Neutrophil (primary cell): ENCODE measurements around the gene ANKRD1.

ENCODE experiments used
- H3K27ac ChIP-seq: fragments of 200-600 bp; sonication (generic); 2 replicates; pipeline ENCODE4 v1.5.1; 2016; ENCODE audit warnings: mild to moderate bottlenecking, moderate library complexity
- H3K27me3 ChIP-seq: fragments of 200-600 bp; sonication (generic); 2 replicates; pipeline ENCODE4 v1.6.0; 2016; ENCODE audit warnings: mild to moderate bottlenecking
- H3K36me3 ChIP-seq: fragments of 200-600 bp; sonication (generic); 2 replicates; pipeline ENCODE4 v1.5.1; 2017
- H3K4me1 ChIP-seq, 2 experiments: fragments of 200-600 bp in 1 of 2; sonication (generic) in 1 of 2; 1 replicate in 1 of 2; 2 replicates in 1 of 2; pipeline versions ENCODE4 v1.5.1 to v1.6.1; 2013 to 2016; ENCODE audit warnings: low read depth in 1 of 2, low read length in 1 of 2, mild to moderate bottlenecking in 1 of 2, moderate library complexity in 1 of 2; ENCODE audit not compliant: control insufficient read depth in 1 of 2, insufficient read depth in 1 of 2
- H3K4me3 ChIP-seq, 2 experiments: fragments of 200-600 bp in 1 of 2; sonication (generic) in 1 of 2; 1 replicate in 1 of 2; 2 replicates in 1 of 2; pipeline ENCODE4 v1.5.1; 2013 to 2016; ENCODE audit warnings: low read depth in 1 of 2, low read length in 1 of 2, mild to moderate bottlenecking in 1 of 2, moderate library complexity in 1 of 2
- H3K9me3 ChIP-seq: fragments of 200-600 bp; sonication (generic); 2 replicates; pipeline ENCODE4 v1.5.1; 2016
- TF ChIP-seq, protein P1 (sequence below): fragments of 200-600 bp; sonication (generic); IDR thresholded peaks from 2 replicates; pipeline ENCODE4 v1.5.1; 2016; ENCODE audit warnings: antibody characterized with exemption

ANKRD1 gene

DNA sequence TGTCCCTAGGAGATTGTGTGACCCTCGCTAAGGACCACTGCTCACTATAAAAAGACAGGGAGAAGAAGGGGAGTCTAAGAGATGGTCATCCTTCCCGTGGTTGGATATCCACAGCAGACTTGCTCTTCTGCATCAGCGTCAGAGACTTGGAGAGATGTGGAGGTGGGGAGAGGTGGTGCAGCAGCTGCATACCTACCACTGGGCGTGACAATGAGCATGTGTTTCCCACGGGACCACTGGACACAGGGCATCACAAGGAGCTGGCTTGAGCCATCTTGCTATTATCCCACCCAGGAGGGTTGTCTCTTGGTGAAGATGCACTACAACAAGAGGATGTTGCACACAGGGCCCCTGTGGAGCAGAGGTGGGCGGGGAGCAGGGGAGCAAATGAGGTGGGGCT lies 18.8 kb upstream of the ANKRD1 start:
- no peaks in the 10 kb centered on the region for H3K9me3 ChIP-seq
- no peaks in the 10 kb centered on the region for H3K4me1 ChIP-seq
- no peak overlapping the region for H3K4me3 ChIP-seq
- TF ChIP-seq, protein P1, sequence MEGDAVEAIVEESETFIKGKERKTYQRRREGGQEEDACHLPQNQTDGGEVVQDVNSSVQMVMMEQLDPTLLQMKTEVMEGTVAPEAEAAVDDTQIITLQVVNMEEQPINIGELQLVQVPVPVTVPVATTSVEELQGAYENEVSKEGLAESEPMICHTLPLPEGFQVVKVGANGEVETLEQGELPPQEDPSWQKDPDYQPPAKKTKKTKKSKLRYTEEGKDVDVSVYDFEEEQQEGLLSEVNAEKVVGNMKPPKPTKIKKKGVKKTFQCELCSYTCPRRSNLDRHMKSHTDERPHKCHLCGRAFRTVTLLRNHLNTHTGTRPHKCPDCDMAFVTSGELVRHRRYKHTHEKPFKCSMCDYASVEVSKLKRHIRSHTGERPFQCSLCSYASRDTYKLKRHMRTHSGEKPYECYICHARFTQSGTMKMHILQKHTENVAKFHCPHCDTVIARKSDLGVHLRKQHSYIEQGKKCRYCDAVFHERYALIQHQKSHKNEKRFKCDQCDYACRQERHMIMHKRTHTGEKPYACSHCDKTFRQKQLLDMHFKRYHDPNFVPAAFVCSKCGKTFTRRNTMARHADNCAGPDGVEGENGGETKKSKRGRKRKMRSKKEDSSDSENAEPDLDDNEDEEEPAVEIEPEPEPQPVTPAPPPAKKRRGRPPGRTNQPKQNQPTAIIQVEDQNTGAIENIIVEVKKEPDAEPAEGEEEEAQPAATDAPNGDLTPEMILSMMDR, result no peak
- no peaks in the 10 kb centered on the region for H3K36me3 ChIP-seq
- H3K27ac ChIP-seq, result no peak overlapping the region
- H3K27me3 ChIP-seq, result no peaks in the 10 kb centered on the region

DNA sequence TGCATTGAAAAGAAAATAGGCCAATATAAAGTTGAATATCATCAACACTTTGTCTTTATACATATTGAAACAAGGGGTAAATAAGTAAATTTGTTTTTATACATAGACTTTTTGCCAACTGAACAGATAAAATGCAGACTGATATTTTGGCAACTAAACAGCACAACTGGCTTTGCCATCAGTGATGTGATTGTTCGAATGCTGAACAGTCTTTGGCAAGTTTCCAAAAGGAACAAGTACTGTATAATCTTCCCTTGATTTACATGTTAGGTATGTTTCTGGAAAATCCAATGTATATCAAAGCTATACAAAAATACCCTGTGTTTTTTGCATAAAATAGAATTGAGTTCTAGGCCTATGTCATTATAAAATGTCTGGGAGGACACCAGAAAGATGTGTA lies 18.2 kb upstream of the ANKRD1 start:
- H3K9me3 ChIP-seq, result no peaks in the 10 kb centered on the region
- no peak overlapping the region for H3K27ac ChIP-seq
- TF ChIP-seq, protein P1, result no peak
- H3K4me1 ChIP-seq, result no peaks in the 10 kb centered on the region
- H3K36me3 ChIP-seq, result no peaks in the 10 kb centered on the region
- no peak overlapping the region for H3K4me3 ChIP-seq
- no peaks in the 10 kb centered on the region for H3K27me3 ChIP-seq

DNA sequence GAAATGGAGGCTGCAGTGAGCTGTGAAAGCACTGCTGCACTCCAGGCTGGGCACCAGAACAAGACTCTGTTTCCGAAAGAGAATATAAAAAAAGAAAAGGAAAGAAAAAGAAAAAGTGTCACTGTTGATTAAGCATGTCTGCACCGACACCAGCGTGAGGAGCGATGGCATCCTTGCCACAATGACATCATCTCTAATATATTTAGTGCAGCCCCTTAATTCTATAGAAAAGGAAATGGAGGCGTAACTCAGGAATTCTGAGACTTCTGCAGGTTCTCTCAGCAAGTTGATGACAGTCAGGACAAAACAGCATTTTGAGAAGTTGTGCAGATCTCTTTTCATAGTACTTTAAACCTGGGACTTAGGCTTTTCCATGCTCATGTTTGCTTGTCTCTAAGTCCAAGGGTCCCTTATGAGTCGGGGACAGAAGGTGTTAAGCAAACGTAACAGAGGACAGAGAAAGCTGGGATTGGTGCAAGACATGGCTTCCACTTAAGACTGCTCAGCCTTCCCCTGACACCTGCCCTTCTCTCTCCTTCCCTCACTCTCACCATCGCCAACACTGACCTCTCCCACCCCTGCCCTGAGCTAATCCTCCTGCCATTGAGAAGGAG lies 16.9 kb upstream of the ANKRD1 start:
- Histone ChIP-seq H3K4me1 (no peaks in the 10 kb centered on the region), H3K27ac (no peak overlapping the region), H3K36me3 (no peaks in the 10 kb centered on the region), H3K27me3 (no peaks in the 10 kb centered on the region), H3K4me3 (no peak overlapping the region), H3K9me3 (no peaks in the 10 kb centered on the region)
- TF ChIP-seq, protein P1, result no peak

DNA sequence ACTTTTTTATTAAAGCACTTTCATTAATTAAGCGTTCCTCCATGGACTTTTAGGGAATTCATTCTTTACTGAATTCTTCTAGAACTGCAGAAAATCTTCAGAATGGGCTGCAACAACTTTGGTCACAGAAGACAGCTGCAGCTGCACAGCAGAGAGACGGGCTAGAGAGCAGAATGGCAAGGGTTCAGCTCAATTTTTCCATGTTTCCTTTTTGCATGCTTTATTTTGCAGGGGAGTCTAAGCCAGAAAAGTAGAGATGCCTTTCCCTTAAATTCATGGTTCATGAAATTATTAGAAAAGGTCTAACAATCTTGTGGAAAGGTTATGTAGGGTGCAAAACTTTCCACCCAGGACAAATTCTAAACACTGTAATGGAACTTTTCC lies 15.4 kb upstream of the ANKRD1 start:
- Histone ChIP-seq H3K4me1 (no peaks in the 10 kb centered on the region), H3K27me3 (no peaks in the 10 kb centered on the region), H3K27ac (no peak overlapping the region), H3K36me3 (no peaks in the 10 kb centered on the region), H3K4me3 (no peak overlapping the region), H3K9me3 (no peaks in the 10 kb centered on the region)
- TF ChIP-seq, protein P1, result no peak

DNA sequence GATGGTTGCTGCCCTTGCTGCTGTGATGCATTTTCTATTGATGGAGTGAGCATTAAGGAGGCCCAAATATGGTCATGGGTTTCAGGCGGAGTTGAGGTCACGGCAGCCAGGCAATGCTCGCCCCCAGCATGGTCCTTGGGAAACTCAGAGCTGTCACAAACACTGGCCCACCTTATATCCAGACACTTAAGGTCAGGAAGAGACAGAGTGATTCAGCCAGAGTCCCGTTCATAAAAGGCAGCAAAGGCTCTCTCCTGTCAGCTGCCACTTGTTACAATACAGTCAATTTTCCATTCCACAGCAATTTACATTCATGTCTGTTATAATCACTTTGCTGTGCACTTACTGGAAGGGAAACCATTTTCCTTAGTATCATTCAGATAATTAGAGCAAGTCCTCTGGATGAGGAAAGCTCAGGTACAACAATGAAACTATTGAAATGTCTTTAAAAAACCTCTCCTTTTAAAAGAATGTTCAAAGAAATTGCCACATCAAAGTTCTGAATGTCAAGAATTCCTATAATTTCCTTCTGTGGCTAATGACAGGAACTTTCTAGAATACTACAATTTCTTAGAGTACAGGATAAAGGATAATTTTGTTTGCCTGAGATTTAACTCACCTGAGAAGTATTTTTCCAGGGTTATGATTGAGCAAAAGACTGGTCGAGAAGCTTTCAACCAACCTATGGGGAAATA lies 14.8 kb upstream of the ANKRD1 start:
- Histone ChIP-seq H3K27me3 (no peaks in the 10 kb centered on the region), H3K9me3 (no peaks in the 10 kb centered on the region), H3K36me3 (no peaks in the 10 kb centered on the region), H3K27ac (no peak overlapping the region), H3K4me3 (no peak overlapping the region), H3K4me1 (no peaks in the 10 kb centered on the region)
- TF ChIP-seq, protein P1, result no peak
